DND-41 (cell line): Measurements from ENCODE around the gene HTRA3.

Experiments
- CTCF ChIP-seq: IDR thresholded peaks from 2 replicates; pipeline ENCODE4 v1.5.1; 2012; ENCODE audit warnings: borderline replicate concordance, low read length, moderate library complexity, mild to moderate bottlenecking; ENCODE audit not compliant: poor library complexity, severe bottlenecking; ENCODE audit errors: extremely low read depth
- EZH2 ChIP-seq: IDR thresholded peaks from 3 replicates; pipeline ENCODE4 v1.6.1; 2012; ENCODE audit warnings: borderline replicate concordance, low read depth, mild to moderate bottlenecking, moderate library complexity, low read length, inconsistent platforms; ENCODE audit not compliant: severe bottlenecking

GRCh38 chr4:8306511-8307021 is 37.0 kb downstream of the HTRA3 start:
- TF ChIP-seq CTCF: no peak
- no peak for TF ChIP-seq EZH2
